GM13976 (cell line): Measurements from ENCODE around the gene TOM1L2.

Experiments
- DNase-seq: peaks from one replicate; pipeline ENCODE4 v3.0.0; 2012; ENCODE audit warnings: low spot score
- in situ Hi-C: fragments of 300-500 bp; cut with MboI; formaldehyde crosslinking; loops from one replicate; pipeline ENCODE4 v1.12.0; 2022; ENCODE audit warnings: low sequenced_read_pairs, mixed read lengths, inconsistent platforms; ENCODE audit not compliant: unreplicated experiment
- TF ChIP-seq, protein P1 (sequence below): IDR thresholded peaks from 2 replicates; pipeline ENCODE4 v1.5.1; 2012; ENCODE audit warnings: borderline replicate concordance, mild to moderate bottlenecking; ENCODE audit not compliant: insufficient read depth; ENCODE audit errors: extremely low read depth, missing control alignments, control extremely low read depth

TOM1L2 gene

DNA sequence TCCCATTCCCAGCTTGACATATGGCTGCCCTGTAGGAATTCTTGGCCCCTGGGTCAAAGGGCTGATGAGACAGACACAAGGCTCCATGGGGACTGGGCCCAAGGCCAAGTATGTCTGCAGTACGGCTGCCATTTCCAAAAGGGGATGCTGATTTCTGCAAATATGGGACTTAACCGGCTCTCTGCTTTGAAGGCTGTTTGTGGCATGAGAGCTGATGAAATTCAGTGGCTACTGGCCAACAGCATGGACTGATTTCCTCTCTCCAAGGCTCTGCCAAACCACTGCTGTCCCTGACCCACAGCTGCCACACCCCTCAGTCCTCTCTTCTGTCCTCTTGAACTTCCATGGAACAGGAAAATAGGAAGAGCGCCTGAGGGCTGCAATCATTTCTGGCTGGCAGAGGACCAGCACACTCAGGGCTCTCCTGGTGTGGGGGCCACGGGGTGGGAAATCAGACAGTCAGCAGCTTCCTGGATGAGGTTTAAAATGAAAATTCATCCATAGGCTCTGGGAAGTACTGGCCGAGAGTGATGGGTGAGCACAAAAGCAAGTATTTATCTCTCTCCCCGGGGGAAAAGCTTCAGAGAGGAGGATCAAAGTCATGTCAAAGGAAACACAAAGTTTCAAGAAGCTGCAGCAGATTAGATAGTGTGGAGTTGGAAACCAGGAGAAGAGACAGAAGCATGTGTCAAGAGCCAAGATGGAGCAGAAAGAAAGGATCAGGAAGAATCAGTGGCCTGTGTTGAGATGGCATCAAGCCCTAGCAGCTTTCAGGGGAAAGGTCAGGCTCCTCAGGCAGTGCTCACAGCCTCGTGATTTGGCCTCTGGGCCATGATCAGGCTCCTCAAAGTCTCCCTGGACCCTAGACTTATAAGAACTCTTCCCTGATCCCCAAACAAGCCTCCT lies 71.3 kb downstream of the TOM1L2 start:
- DNase-seq: no peak
- in situ Hi-C loops: no loop called here
- TF ChIP-seq, protein P1, sequence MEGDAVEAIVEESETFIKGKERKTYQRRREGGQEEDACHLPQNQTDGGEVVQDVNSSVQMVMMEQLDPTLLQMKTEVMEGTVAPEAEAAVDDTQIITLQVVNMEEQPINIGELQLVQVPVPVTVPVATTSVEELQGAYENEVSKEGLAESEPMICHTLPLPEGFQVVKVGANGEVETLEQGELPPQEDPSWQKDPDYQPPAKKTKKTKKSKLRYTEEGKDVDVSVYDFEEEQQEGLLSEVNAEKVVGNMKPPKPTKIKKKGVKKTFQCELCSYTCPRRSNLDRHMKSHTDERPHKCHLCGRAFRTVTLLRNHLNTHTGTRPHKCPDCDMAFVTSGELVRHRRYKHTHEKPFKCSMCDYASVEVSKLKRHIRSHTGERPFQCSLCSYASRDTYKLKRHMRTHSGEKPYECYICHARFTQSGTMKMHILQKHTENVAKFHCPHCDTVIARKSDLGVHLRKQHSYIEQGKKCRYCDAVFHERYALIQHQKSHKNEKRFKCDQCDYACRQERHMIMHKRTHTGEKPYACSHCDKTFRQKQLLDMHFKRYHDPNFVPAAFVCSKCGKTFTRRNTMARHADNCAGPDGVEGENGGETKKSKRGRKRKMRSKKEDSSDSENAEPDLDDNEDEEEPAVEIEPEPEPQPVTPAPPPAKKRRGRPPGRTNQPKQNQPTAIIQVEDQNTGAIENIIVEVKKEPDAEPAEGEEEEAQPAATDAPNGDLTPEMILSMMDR: no peak

DNA sequence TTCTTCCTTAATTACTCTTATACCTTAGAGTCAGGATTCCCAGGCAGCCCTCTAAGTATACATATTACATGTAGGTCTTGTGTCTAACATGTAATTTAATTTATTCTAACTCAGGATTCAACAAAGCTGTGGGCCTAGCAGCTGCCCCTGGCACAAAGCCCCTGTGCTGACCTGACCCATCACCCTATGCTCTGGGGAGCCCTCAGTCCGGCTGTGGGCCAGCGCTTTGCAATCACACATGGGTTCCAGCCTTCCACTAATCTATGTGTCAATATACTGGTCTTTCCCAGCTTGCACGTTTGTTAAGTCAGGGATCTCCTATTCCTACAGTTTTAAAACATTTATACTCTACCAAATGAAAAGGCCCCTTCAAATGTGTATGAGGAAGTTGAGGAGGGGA lies 72.7 kb downstream of the TOM1L2 start:
- TF ChIP-seq, protein P1: no peak
- in situ Hi-C loops: no loop called here
- no peak for DNase-seq

DNA sequence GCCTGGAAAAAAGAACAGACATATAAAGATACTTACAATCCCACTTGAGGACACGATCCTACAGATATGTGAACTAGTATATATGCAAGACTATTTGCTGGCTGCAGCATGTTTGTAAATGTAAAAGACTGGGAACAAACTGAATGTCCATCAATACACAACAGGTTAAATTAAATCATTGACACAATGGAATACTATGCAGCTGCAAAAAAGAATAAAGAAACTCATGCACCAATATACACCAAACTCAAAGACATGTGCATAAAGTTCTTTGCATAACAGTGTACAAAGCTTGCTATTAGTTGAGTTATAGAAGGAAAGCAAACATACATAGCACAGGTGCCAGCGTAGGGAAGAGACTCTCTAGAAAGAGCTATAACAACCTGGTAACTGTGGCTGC lies 73.5 kb downstream of the TOM1L2 start:
- TF ChIP-seq, protein P1: no peak
- in situ Hi-C loops: no loop called here

GRCh38 chr17:17897442-17897841 lies 74.8 kb downstream of the TOM1L2 start:
- TF ChIP-seq, protein P1: no peak
- DNase-seq: peak; percentile 49
- in situ Hi-C loops: no loop called here

More for the DNA sequence above, 73.5 kb downstream of the TOM1L2 start:
- no peak for DNase-seq

DNA sequence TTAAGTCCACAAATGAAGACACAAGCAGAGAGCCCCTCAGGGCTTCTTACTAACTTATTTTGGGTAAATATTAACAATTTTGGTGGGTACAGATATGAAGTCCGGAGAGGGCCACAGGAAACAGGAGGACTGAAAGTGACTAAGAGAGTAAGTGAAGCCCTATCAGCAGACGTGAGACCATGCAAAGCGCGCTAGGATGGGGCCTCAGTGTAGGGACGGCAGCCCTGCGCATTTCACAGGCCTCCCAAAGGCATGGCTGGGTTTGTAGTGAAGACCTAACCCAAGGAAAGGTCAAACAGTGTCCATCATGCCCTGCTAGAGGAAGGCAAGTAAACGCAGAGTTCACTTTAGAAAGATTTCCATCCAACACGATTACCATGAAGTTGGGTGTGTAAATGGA lies 75.5 kb downstream of the TOM1L2 start:
- no peak for DNase-seq
- TF ChIP-seq, protein P1: no peak
- in situ Hi-C loops: no loop called here

DNA sequence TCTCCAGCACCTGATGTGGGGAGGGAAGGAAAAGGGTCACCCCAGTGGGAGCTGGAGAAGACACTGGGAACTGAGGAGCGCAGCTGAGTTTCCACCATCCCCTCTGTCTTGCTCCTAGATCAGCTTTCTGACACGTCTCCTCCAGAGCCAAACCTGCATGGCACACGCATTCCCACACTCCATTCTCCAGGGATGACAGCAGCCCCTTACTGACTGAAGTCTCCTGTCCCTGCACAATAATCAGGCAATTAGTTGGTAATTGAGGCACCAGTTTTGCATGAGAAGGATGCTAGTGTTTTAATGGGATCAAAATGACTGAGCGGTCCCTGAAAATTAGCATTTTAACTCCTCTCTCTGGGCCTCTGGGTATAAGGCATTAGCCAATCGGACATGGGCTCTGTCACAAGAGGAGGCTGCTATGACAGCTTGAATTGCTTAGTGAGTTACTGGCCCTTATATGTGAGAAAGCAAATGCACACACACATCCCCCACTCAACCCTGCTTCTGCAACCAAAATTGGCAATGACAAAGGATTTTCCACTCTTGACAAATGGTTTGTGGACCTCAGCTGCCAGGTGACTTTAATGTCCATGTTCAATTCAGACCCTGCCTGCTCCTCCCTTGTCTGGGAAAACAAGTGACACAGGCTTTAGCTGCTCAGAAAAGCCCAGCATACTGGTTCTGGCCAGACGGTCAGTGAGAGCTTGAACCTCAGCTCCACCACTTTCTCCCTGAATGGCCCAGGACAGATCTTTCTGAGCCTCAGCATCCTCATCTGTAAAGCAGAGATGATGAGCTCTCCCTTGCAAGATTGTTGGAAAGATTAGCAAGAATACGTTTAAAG lies 78.2 kb downstream of the TOM1L2 start:
- in situ Hi-C loops: no loop called here
- no peak for DNase-seq

More for the DNA sequence above, 78.2 kb downstream of the TOM1L2 start:
- TF ChIP-seq, protein P1: no peak
